ENCODE measurements around the gene TRAF2.

TRAF2 gene

DNA sequence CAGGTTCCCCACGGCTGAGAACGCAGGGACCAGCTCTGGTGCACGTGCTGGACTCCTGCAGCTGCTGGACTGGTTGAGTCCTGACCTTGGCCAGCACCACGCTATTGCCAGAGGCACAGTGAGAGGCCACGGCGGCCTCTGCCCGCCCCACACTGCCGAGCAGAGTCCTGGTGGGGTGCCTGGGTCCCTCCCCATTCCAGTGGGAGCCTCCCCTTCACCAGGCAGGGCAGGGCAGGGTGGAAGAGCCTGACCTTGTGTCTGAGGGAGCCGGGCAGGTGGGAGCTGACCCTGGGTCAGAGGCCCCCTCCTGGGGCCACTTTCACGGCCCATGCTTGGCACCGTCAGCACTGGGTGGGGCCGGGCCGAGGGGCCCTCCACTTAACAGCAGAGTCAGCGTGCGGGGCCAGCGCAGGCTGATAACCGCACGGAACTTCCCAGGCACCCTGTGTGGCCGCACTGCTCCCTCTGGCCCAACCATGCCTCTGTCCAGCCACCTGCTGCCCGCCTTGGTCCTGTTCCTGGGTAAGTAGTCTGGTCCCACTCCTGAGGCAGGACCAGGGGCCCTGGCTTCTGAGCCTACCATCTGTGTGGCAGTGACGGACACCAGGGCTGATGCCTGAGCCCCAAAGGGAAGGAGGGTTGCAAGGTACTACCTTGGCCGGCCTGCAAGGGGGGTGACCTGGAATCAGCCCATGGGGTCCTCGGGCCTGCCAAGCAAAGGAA lies 34.2 kb upstream of the TRAF2 start, which contains the start of gene MAMDC4:
TSS of gene MAMDC4 (plus strand) at position 406 of the 723 bp plus-strand sequence. CDS start at position 477, 71 bp downstream.
- POLR2A ChIA-PET: no interaction called here
- no peak for DNase-seq
- Histone ChIP-seq H3K4me1 (ENCODE audit: control extremely low read depth in 1 of 4, control insufficient read depth in 4 of 4, insufficient read depth in 4 of 4, low read length in 3 of 4) (peaks cover 0 to 24% (median 24%) of the 10 kb centered on the region in 4 experiments), H3K27me3 (replicated peaks in 2 of 5; ENCODE audit: control insufficient read depth in 4 of 5, insufficient read depth in 5 of 5, low read length in 4 of 5) (peaks cover 0 to 13% (median 5%) of the 10 kb centered on the region in 5 experiments), H3K27ac (ENCODE audit: insufficient read depth in 1 of 2, low read depth in 1 of 2, low read length in 2 of 2, poor library complexity in 1 of 2, severe bottlenecking in 2 of 2) (no peak within 1 kb of the TSS), H3K4me3 (ENCODE audit: control insufficient read depth in 1 of 7, extremely low read depth in 1 of 7, insufficient read depth in 4 of 7, low read depth in 2 of 7, low read length in 6 of 7) (no peak within 1 kb of the TSS), H3K36me3 (ENCODE audit: control insufficient read depth in 4 of 4, insufficient read depth in 4 of 4, low read length in 3 of 4) (peaks cover 0 to 19% (median 2%) of the 10 kb centered on the region in 4 experiments), H3K9me3 (ENCODE audit: control extremely low read depth in 1 of 5, control insufficient read depth in 4 of 5, insufficient read depth in 2 of 5, low read depth in 1 of 5, low read length in 4 of 5) (no peaks in the 10 kb centered on the region)
- 93% methylated on average over 16 of the region's 23 CpGs for WGBS (ENCODE audit: insufficient coverage)
- CTCF ChIA-PET: interaction anchor here (1.2 to 1.6 kb wide), 3 partner anchors 12 to 183 kb away, joined by 3 to 4 read pairs (median 3); no protein-coding TSS in a partner anchor

DNA sequence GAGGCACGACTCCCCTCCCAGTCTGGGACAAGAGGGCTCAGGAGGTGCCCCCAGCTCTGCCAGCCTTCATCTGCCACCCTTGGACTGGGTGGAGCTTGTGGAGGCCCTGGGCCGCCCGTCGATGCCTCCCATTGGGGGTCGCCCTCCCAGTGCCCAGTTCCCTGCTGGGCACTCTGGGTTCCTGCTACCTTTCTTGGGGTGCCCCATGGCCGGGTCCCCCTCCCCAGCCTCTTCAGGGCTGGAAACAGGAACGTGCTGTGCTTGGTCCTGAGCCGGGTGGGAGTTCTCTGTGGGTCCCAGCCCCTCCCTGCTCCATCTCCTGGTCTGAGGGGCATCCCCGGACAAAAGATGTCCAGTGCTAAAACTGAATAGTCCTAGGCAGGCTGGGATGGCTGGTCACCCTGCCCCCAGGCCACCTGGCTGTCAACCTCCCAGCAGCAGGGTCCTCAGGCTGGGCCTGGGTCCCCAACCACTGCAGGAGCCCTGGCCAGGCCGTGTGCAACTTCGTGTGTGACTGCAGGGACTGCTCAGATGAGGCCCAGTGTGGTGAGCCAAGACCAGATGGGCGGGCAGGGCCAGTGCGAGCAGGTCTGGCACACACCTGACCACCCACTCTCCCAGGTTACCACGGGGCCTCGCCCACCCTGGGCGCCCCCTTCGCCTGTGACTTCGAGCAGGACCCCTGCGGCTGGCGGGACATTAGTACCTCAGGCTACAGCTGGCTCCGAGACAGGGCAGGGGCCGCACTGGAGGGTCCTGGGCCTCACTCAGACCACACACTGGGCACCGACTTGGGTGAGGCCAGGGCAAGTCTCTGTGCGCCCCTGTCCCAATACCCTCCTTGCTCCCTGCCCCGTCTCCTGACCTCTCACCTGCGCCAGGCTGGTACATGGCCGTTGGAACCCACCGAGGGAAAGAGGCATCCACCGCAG lies 33.4 kb upstream of the TRAF2 start:
- H3K9me3 ChIP-seq (ENCODE audit: control extremely low read depth in 1 of 5, control insufficient read depth in 4 of 5, insufficient read depth in 2 of 5, low read depth in 1 of 5, low read length in 4 of 5): no peaks in the 10 kb centered on the region
- WGBS (ENCODE audit: insufficient coverage): 92% methylated on average over 26 of the region's 29 CpGs
- peaks cover 0 to 19% (median 2%) of the 10 kb centered on the region in 4 experiments for H3K36me3 ChIP-seq (ENCODE audit: control insufficient read depth in 4 of 4, insufficient read depth in 4 of 4, low read length in 3 of 4)
- no peak overlapping the region for H3K27ac ChIP-seq (ENCODE audit: insufficient read depth in 1 of 2, low read depth in 1 of 2, low read length in 2 of 2, poor library complexity in 1 of 2, severe bottlenecking in 2 of 2)
- ChIA-PET POLR2A (no interaction called here), CTCF (interaction anchor here (1.2 to 1.7 kb wide), 3 partner anchors 10 to 182 kb away, joined by 3 to 5 read pairs (median 4); partner anchors contain the start of gene AJM1)
- H3K27me3 ChIP-seq (replicated peaks in 2 of 5; ENCODE audit: control insufficient read depth in 4 of 5, insufficient read depth in 5 of 5, low read length in 4 of 5): peaks cover 0 to 5% (median 3%) of the 10 kb centered on the region in 5 experiments
- no peak overlapping the region for H3K4me3 ChIP-seq (ENCODE audit: control insufficient read depth in 1 of 7, extremely low read depth in 1 of 7, insufficient read depth in 4 of 7, low read depth in 2 of 7, low read length in 6 of 7)
- H3K4me1 ChIP-seq (ENCODE audit: control extremely low read depth in 1 of 4, control insufficient read depth in 4 of 4, insufficient read depth in 4 of 4, low read length in 3 of 4): peaks cover 0 to 19% (median 17%) of the 10 kb centered on the region in 4 experiments
- no peak for DNase-seq

DNA sequence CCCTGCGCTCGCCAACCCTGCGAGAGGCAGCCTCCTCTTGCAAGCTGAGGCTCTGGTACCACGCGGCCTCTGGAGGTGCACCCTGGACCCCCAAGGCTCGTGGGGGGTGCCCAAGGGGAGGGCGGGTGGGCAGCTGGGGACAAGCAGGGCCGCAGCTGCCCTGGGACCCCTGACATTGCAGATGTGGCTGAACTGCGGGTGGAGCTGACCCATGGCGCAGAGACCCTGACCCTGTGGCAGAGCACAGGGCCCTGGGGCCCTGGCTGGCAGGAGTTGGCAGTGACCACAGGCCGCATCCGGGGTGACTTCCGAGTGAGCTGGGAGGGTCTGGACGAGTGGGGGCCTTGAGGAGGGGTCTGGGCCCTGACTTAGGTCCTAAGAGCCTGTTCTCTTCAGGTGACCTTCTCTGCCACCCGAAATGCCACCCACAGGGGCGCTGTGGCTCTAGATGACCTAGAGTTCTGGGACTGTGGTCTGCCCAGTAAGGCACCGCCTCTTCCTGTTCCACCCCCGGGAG lies 32.7 kb upstream of the TRAF2 start:
- ChIA-PET CTCF (interaction anchor here (1.7 kb wide), 1 partner anchor 11 kb away, joined by 5 read pairs; the partner anchor contains the start of gene AJM1), POLR2A (no interaction called here)
- Histone ChIP-seq H3K36me3 (ENCODE audit: control insufficient read depth in 4 of 4, insufficient read depth in 4 of 4, low read length in 3 of 4) (peaks cover 0 to 19% (median 2%) of the 10 kb centered on the region in 4 experiments), H3K4me1 (ENCODE audit: control extremely low read depth in 1 of 4, control insufficient read depth in 4 of 4, insufficient read depth in 4 of 4, low read length in 3 of 4) (peaks cover 0 to 12% (median 9%) of the 10 kb centered on the region in 4 experiments), H3K9me3 (ENCODE audit: control extremely low read depth in 1 of 5, control insufficient read depth in 4 of 5, insufficient read depth in 2 of 5, low read depth in 1 of 5, low read length in 4 of 5) (no peaks in the 10 kb centered on the region), H3K27ac (ENCODE audit: insufficient read depth in 1 of 2, low read depth in 1 of 2, low read length in 2 of 2, poor library complexity in 1 of 2, severe bottlenecking in 2 of 2) (no peak overlapping the region), H3K4me3 (ENCODE audit: control insufficient read depth in 1 of 7, extremely low read depth in 1 of 7, insufficient read depth in 4 of 7, low read depth in 2 of 7, low read length in 6 of 7) (no peak overlapping the region), H3K27me3 (replicated peaks in 2 of 5; ENCODE audit: control insufficient read depth in 4 of 5, insufficient read depth in 5 of 5, low read length in 4 of 5) (no peaks in the 10 kb centered on the region)
- no peak for DNase-seq
- WGBS (ENCODE audit: insufficient coverage): 77% methylated on average over 11 of the region's 18 CpGs

DNA sequence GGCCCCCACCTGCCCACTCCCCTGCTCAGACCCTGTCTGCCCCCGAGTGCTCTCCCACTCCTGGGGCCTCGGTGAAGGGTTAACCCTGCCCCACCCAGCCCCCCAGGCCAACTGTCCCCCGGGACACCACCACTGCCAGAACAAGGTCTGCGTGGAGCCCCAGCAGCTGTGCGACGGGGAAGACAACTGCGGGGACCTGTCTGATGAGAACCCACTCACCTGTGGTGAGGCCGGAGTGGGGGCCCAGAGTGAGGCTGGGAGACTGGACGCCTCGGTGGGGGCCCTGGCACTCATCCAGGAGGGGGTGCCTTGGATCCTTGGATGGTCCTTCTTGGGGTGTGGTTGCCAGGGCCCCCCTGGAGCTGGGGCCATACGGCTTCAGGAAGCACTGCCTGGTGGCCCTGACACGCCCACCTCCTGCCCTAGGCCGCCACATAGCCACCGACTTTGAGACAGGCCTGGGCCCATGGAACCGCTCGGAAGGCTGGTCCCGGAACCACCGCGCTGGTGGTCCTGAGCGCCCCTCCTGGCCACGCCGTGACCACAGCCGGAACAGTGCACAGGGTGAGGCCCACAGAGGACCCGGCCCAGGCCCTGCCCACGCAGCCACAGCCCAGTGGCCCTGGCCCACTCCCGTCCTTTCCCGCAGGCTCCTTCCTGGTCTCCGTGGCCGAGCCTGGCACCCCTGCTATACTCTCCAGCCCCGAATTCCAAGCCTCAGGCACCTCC lies 32.0 kb upstream of the TRAF2 start:
- WGBS (ENCODE audit: insufficient coverage): 87% methylated on average over 27 of the region's 30 CpGs
- peaks cover 0 to 22% (median 2%) of the 10 kb centered on the region in 4 experiments for H3K36me3 ChIP-seq (ENCODE audit: control insufficient read depth in 4 of 4, insufficient read depth in 4 of 4, low read length in 3 of 4)
- H3K27ac ChIP-seq (ENCODE audit: insufficient read depth in 1 of 2, low read depth in 1 of 2, low read length in 2 of 2, poor library complexity in 1 of 2, severe bottlenecking in 2 of 2): no peak overlapping the region
- no peak overlapping the region for H3K4me3 ChIP-seq (ENCODE audit: control insufficient read depth in 1 of 7, extremely low read depth in 1 of 7, insufficient read depth in 4 of 7, low read depth in 2 of 7, low read length in 6 of 7)
- CTCF ChIA-PET: interaction anchor here (1.0 to 1.7 kb wide), 2 partner anchors 12 kb away, joined by 3 to 5 read pairs; partner anchors contain the start of gene AJM1
- POLR2A ChIA-PET: interaction anchor here (1.0 kb wide), 1 partner anchor 47 kb away, joined by 3 read pairs; the partner anchor contains the start of gene RABL6
- no peak for DNase-seq
- H3K4me1 ChIP-seq (ENCODE audit: control extremely low read depth in 1 of 4, control insufficient read depth in 4 of 4, insufficient read depth in 4 of 4, low read length in 3 of 4): peaks cover 0 to 11% (median 7%) of the 10 kb centered on the region in 4 experiments
- no peaks in the 10 kb centered on the region for H3K9me3 ChIP-seq (ENCODE audit: control extremely low read depth in 1 of 5, control insufficient read depth in 4 of 5, insufficient read depth in 2 of 5, low read depth in 1 of 5, low read length in 4 of 5)
- H3K27me3 ChIP-seq (replicated peaks in 2 of 5; ENCODE audit: control insufficient read depth in 4 of 5, insufficient read depth in 5 of 5, low read length in 4 of 5): no peaks in the 10 kb centered on the region

DNA sequence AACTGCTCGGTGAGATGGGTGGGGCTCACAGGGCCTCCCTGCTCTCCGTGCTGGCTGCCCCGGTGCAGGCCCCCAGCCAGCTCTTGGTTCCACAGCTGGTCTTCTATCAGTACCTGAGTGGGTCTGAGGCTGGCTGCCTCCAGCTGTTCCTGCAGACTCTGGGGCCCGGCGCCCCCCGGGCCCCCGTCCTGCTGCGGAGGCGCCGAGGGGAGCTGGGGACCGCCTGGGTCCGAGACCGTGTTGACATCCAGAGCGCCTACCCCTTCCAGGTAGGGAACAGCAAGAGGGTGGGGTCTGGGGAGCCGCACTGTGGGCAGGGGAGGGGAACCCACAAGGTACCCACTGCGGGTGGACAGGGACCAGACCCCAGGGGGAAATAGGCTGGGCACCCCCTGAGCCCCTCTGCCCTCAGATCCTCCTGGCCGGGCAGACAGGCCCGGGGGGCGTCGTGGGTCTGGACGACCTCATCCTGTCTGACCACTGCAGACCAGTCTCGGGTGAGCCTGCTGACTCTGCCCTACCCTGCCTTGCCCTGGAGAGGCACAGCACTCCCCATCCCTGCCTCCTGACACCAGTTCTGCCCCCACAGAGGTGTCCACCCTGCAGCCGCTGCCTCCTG lies 31.4 kb upstream of the TRAF2 start:
- ChIA-PET CTCF (interaction anchor here (1.0 kb wide), 1 partner anchor 12 kb away, joined by 3 read pairs; no protein-coding TSS in a partner anchor), POLR2A (interaction anchor here (1.0 kb wide), 1 partner anchor 47 kb away, joined by 3 read pairs; the partner anchor contains the start of gene RABL6)
- peaks cover 0 to 7% (median 3%) of the 10 kb centered on the region in 4 experiments for H3K4me1 ChIP-seq (ENCODE audit: control extremely low read depth in 1 of 4, control insufficient read depth in 4 of 4, insufficient read depth in 4 of 4, low read length in 3 of 4)
- peaks cover 0 to 22% (median 3%) of the 10 kb centered on the region in 4 experiments for H3K36me3 ChIP-seq (ENCODE audit: control insufficient read depth in 4 of 4, insufficient read depth in 4 of 4, low read length in 3 of 4)
- WGBS (ENCODE audit: insufficient coverage): 89% methylated on average over 16 of the region's 23 CpGs
- no peak overlapping the region for H3K4me3 ChIP-seq (ENCODE audit: control insufficient read depth in 1 of 7, extremely low read depth in 1 of 7, insufficient read depth in 4 of 7, low read depth in 2 of 7, low read length in 6 of 7)
- no peaks in the 10 kb centered on the region for H3K9me3 ChIP-seq (ENCODE audit: control extremely low read depth in 1 of 5, control insufficient read depth in 4 of 5, insufficient read depth in 2 of 5, low read depth in 1 of 5, low read length in 4 of 5)
- DNase-seq: no peak
- no peaks in the 10 kb centered on the region for H3K27me3 ChIP-seq (replicated peaks in 2 of 5; ENCODE audit: control insufficient read depth in 4 of 5, insufficient read depth in 5 of 5, low read length in 4 of 5)
- no peak overlapping the region for H3K27ac ChIP-seq (ENCODE audit: insufficient read depth in 1 of 2, low read depth in 1 of 2, low read length in 2 of 2, poor library complexity in 1 of 2, severe bottlenecking in 2 of 2)
